H4 (cell line): ENCODE data around the gene NPY5R. TPM values are rescaled to one million over a fixed set of nuclear protein-coding genes. Genes with fewer than 3 reads are reported as not detected.

Source experiments
- DNase-seq: peaks from one replicate; pipeline ENCODE4 v3.0.0-alpha.2; 2015; ENCODE audit warnings: low spot score
- total RNA-seq: library from RNA; depleted of rRNA; stranded (reverse); fragments of >200 nt; shearing (Covaris generic); gene quantifications from 2 replicates; pipeline ENCODE4 v1.2.3, GENCODE V29; 2014; rRNA removed

NPY5R gene
- total RNA-seq, result not detected in 2 replicates

GRCh38 chr4:163343604-163344146 is at the start of gene NPY5R:
Gene NPY5R (plus strand): TSS chr4:163343892. CDS start chr4:163350274, 6,382 bp downstream.
- DNase-seq, result no peak

GRCh38 chr4:163295138-163295537 is 48.6 kb upstream of the NPY5R start:
- no peak for DNase-seq

DNA sequence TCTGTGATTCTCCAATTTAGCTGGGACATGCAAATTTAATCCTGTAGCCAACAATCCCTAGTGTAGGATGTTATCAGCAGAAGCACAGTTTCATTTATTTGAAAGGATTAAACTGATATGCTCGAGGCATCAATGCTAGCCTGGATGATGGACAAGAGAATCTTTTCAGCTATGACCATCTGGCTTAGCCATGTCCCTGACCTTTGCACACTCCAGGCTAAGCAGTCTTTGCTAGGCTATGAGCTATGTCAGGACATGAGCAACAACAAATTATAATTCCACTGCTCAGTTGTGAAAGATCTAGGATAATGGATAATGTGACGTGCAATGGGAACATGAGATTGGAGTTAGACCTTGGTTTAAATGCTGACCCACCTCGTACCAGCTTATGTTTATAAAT is 43.2 kb upstream of the NPY5R start:
- no peak for DNase-seq

DNA sequence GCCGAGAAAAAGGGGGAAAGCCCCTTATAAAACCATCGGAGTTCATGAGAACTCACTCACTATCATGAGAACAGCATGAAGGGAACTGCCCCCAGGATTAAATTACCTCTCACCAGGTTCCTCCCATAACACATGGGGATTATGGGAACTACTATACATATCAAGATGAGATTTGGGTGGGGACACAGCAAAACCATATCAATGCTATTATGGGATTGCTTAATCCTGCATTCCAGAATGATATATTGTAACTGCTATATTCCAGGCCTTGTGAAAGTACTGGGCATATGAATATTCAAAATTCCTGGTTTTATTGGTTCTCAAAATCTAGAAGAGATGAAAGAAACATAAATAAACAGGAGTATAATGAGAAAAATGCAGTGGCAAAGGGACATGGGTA is 40.6 kb upstream of the NPY5R start:
- no peak for DNase-seq

DNA sequence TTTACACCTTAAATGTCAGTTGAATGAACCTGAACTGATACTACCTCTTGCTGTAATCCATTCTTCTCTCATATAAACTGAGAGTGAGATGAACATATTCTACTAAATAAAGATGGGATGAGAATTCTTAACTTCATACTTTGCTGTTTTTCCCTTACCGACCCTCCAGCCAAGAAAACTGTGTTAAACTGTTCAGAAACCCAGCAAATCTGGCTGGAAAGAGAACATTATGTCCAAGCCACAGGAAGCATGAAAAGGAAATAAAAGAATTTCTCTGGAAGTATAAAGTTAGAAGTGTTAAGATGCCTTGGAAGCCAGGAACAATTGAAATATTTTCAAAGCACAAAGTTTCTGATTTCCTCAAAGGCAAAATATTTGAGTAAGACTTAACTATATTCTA is 34.2 kb upstream of the NPY5R start:
- DNase-seq, result no peak

- DNase-seq, result no peak
These were observed 26.6 kb upstream of the NPY5R start for GRCh38 chr4:163317110-163317509.

GRCh38 chr4:163330916-163331628 is 12.6 kb upstream of the NPY5R start:
- no peak for DNase-seq

DNA sequence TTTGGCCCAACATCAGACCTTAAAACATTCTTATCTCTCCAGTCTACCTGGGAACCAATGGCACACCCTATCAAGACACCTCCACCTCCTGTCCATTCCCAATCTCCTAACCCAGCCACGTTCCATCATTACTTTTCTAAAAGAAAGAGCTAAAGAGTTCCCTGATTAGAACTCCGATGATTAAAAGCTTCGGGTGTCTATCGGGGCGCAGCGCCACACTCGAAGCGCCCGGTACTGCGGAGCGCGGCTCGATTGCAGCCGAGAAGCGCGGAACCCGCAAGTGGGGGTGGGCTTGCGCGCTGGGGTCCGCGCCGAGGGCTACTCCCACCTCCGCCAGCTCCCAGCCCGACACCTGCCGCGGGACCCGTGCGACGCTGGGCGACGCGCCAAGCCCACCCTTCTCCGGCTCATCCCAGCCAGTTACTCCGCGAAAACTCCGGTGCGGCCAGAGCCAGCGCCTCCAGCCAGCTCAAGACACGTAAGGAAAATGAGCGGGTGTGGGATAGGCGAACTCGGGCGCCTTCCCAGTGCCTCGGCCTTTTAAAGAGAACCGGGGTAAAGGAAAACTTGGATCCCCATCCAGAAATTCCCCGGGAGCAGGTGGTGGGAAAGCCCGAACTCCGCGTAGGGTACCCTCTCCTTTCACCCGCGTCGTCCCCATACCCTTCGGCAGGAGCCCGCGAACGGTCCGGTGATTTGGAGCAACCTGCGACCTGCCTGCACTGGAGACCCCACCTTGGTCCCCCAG is 11.9 kb upstream of the NPY5R start:
- DNase-seq, result no peak

DNA sequence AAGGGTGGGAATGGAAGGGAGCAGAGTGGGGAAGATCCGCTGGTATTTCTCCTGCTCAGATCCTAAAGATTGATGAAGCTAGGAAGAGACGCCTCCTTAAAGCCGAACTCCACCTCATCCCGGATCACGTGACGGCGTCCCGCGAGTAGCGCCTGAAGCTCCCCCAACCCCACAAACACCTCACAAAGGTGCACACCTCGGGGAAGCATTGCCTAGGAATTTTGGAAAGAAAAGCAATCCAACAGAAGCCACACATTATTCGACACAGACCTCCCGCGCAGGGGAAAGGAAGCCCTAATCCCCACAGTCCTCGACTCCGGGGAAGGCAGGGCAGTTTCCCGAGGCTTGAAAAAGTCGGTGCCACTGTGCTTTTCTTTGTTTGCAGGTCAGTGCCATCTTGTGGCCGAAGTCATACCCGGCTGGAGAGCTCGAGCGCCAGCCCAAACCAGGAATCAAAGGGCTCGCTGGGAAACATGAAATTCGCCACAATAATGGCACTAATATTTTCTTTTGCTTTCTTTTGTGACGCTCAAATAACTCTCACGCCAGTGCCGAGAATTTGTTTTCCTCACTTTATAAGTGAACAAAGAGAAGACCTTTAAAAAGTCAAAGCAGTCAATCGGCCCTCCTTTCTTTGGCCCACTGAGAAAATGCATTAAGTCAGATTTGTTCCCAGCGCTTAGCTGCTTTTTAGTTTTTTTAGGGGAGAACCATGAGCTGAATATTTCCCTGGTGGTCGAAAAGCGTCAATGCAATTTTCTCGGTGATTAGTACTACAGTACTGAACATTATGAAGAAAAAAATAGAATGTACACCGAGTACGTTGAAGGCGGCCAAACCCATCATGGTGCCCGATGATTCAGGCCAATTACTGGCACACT is 10.9 kb upstream of the NPY5R start, which contains the start of gene NPY1R:
Gene NPY1R, minus strand, starts transcription at position 71 of the 881 bp plus-strand sequence. CDS start 6,042 bp downstream, outside the sequence.
- peak; percentile 78 for DNase-seq

- DNase-seq, result no peak
These were observed 8.3 kb upstream of the NPY5R start for GRCh38 chr4:163335384-163335783.

GRCh38 chr4:163344147-163345125 is 744 bp downstream of the NPY5R start:
- no peak for DNase-seq

- no peak for DNase-seq
These were observed 7.0 kb downstream of the NPY5R start for GRCh38 chr4:163350672-163351071.

DNA sequence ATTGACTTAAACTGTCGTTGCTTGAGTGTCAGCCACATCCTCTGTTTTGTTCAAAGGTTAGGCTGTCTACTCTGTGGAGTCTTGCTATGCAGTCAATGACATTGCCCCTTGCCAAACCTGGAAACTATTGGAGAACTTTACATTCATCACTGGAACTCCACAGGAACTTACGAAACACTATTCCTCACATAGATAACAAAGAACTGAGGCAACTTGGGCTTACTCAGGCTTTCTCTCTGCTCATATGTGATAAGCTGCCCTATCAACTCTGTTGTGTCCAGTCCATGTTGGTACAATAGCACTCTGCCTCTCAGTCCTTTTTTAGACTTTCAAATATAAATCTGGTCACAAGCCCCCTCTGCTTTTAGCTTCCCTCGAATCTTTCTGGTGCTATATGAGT is 9.4 kb downstream of the NPY5R start:
- no peak for DNase-seq

- DNase-seq, result no peak
These were observed 12.4 kb downstream of the NPY5R start for GRCh38 chr4:163356104-163356503.

- DNase-seq, result peak; percentile 29
These were observed 24.0 kb downstream of the NPY5R start for GRCh38 chr4:163367651-163368050.

DNA sequence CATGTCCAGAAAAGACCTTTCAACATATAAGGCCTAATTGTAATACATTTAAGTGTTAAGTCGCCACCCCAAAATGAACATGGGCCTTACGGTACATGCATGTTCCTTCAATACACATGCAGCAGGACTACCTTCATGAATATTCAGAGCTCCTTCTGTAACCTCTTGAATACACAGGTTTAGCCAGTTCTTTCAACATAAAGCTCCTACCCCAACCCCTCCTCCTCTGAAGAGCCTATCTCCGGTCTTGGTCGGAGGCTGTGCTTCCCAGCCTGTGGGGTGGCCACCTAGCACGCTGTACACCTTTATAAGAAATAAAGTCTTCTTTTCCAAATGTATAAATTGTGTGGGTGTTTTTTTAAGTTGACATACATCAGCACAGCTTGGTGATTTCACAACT is 28.3 kb downstream of the NPY5R start:
- DNase-seq, result no peak

- DNase-seq, result no peak
These were observed 35.0 kb downstream of the NPY5R start for GRCh38 chr4:163378661-163379060.

GRCh38 chr4:163380703-163381102 is 37.0 kb downstream of the NPY5R start:
- DNase-seq, result no peak

- peak; percentile 15 for DNase-seq
These were observed 38.6 kb downstream of the NPY5R start for GRCh38 chr4:163382178-163382869.

GRCh38 chr4:163384434-163384833 is 40.7 kb downstream of the NPY5R start:
- no peak for DNase-seq
